ENCODE measurements around the gene ARL15.
A peak's percentile ranks its signal among the peaks of the same experiment; 100 is the strongest.

Gene ARL15

DNA sequence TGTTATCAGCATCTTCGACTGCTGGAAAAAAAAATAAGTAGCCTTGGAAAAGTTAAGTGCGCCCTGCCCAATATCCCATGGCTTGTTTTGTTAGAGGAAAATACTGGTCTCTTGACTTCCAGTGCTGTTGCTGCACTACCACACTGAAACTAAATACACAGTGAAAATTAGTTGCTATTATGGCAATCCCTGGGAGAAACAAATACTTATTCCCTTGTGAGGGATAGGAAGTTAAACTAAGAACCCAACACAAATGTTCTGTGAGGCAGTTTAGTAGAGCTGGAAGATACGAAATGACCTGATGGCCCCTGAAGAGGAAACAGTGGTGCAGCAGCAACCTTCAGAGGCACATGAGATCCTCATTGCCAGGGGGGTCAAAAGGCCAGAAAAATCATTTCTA is 164.0 kb downstream of the ARL15 start:
- DNase-seq: no peak

DNA sequence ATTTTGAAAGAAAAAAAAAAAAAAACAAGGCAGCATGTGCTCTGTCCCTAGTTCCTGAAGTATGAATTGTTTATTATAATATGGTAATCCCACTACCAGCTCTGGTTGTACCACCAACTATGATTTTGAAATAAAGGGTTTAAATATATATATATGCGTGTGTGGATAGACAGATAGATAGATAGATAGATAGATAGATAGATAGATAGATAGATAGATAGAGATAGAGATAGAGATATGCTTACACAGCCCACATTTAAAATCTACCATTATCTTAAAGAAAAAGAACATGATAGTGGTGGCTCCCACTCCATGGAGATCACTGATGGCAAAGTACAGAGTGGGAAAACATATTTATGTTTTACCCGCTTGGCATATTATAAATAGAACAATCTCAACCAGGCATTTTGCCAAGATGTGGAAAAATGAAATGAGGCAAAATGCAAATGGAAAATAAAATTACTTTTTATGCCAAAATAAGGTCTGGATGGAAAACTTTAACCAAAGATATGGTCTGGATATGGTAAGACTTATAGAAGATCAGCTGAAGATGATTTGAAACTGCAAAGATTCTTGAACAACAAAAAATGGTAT is 170.0 kb downstream of the ARL15 start:
- no peak for DNase-seq

DNA sequence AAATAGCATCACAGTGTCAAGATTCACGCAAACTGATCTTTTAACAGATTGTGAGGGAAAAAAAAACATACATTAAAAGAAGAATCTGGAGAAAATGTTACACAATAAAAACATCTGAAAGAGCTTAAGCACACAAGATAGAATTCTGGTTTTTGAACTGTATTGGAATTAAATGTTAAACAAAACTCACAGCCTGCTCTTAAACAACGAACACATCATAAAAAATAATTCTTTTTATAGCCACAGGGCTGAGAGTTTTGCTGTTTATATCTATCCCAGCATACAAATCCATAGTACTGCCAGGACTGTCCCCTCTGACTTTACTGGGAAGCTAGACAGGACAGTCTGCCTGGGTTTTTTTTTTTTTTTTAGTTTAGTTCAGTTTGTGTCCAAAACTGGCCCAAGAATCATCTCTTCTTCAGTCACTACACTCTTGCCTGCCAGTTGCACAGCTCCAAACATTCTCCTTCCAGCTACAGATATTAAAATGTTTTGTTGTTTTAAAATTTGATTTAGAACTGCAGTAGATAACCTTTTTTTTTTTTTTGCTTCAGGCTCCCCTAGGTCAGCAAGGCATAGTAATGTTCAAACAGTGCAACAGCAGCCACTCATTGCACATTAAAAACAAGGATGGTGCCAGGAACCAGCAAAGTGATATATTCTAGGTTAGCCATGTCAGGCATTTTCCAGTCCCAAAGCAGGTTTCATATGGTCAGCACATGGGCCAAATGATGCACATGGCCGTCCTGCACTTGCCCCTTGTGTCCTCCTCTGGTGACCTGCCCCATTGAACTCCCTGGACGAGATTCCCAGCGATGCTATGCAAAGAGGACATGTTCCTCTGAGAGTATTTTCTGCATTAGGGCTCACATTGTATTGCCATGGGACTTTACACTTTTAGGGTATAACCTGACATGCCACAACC is 173.6 kb downstream of the ARL15 start:
- DNase-seq: no peak

DNA sequence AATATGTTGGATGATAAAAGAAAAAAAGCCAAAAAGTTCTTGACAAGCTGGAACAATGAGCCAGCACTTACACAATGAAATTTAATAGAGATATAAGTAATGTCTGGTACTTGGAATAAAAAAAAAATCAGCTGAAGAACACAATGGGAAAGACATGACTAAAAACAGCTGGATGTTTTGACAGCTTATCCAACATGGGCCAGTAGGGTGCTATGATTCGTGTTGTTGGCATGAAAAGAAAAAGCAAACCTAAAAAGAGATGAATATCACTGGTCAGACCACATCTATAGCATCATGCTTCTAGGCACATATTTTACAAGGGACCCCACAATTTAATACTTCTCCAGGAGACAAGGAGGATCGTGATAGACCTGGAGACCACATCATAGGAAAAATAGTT is 175.3 kb downstream of the ARL15 start:
- DNase-seq: no peak

DNA sequence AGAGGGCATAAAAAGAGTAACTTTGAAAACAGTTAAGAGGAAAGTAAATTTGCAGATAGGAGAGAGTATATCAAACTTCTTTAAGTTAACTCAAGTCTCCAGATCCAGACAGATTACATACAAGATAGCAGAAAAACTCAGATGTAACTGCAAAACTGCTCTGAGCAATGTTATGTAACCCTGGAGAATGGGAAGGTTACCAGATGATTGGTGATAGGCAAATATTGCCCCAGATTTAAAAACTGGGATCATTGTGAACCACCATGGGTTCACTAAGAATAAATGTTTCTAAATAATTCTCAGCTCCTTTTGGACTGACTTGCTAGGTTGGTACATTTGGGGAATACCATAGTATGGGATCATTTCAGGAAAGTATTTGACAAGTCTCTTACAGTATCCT is 176.5 kb downstream of the ARL15 start:
- no peak for DNase-seq

DNA sequence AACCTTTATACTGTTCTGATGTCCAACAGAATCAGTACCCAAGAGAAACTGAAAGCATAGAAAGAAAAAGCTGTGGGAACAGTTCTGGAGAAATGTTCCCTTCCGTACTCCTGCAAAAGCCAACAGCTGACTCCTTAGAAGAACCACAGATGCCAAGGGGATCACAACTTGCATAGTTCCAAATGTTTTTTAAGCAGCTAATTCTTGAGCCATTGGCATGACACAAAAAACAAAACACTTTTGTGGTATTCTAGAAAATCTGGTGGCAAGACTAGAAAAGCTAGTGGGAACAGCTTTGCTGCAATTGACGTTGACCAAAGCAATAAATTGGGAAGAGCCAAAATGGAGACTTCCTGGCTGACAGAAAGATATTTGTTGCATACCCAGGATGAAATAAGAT is 189.9 kb downstream of the ARL15 start:
- DNase-seq: no peak

DNA sequence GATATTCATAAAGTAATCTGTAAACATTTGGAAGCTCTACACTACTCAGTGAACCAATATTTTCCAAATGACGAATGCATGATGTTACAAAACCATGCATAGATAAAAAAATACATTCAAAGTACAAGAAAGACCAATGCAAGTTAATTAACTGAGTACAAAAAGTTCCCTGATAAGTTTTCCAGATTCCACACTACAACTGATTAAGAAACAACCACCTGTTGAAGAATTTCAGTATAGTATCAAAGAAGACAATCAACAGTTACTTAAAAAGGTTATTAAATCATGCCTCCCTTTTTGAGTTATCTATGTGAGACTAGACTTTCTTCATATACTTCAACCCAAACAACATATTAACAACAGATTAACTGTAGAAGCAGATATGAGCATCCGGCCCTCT is 192.4 kb downstream of the ARL15 start:
- DNase-seq: no peak

DNA sequence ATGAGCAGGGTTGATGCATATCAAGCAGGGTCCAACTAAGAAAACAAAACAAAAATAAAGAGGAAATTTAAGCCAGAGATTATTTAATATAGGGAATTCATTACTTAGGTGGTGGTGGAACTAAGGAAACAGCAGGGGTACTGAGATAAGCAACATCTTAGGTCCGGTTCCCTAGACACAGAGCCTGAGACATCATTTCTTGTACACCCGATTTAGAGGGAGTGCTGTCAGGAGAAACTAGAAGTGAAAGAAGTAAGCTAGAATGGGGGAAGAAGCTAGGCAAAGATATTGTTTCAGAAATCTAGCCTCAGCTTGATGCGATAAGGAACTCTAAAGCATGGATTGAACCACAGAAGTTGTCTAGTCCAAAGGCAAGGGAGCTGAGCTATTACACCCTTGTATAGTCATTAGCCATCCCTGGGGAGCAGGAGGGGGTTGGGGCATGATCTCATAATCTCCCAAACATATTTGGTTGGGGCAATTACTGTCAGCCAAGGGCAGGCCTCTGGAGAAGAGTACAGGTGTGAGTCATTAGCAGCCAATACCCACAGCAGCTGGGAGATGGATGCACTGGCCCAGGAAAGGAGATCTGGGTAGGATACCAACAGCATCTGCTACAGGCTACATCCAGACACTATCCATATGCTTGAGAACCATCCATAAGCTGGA is 194.5 kb downstream of the ARL15 start:
- DNase-seq: no peak

DNA sequence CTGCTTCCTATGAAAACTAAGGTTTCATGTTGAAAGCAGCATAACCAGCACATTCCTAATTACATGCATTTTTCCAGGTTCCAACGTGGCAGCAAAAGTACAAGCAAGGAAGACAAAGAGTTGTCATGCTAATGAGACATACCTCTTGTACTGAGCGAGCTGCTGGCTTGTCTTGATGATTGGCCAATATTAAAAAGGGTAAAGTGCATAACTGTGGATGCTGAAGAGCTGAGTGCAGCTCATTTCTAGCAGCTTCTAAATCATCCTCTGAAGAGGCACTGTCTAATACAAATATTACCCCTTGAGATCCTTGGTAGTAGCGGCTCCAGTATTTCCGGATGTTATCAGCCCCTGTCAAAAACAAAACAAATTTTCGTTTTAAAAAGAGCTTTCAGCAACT is 197.3 kb downstream of the ARL15 start:
- DNase-seq: no peak

DNA sequence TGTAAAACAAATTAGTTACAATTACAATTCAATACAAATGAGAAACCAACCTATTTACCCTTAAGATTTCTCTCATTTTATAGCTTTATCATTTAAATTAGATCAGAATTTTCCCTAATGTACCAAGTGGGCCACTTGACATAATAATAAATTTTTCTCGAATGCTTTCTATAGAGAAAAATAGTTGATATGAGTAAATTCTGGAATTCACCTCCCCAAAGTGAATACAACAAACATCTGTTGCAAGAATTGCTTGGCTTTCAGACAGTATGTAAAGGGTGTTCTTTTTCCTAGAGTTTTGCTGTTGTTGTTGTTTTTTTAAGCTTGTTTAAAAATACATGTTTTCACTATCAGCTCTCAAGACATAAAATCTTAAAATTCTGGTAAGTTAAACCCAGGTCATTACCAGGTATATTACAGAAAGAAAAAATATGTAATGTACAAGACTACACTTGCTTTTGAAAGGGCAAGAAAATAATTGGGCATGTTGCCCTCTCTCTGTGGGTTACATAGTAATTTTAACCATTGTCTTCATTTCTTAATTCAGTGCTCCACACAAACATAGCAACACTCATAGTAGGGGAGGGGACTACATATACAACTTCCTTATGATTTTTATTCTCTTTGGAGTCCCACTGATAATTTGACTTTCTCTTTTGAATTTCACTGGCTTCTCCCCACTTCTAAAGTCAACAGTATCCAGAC is 200.6 kb downstream of the ARL15 start:
- no peak for DNase-seq

DNA sequence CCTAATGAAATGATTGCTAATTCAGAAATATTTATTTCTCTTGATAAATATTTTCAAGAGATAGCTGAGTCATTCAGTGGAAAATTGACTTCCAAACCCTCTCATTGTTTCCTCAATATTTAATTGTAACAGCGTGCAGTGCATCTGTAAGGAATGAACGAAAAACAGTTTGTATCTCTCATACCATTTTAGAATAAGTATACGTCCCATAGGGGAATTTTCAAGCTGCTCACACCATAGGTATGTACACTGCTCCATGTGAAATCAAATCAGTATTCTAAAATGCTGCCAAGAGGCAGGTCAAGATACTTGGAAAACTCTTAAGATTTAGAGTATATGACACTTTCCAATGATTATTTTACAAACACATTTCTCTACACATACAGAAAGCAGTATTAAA is 202.2 kb downstream of the ARL15 start:
- no peak for DNase-seq

DNA sequence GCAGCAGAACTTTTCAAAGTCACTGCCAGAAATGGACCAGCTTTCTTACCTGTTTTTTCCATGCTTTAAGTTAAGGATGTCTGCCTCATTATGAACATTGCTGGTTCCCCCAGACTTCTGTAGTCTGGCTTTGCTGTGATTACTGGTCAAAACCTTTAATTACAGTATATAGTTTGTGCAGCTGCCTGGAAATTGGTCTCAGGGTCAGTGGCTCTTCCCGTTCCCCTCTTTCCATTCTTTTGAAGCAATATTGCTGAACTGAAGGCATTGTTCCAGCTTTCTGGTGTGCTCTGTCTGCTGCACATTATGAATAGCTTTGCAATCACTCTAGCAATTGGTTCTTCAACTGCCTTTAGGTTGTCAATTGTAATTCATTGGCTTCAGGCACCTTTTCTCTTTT is 206.5 kb downstream of the ARL15 start:
- no peak for DNase-seq

DNA sequence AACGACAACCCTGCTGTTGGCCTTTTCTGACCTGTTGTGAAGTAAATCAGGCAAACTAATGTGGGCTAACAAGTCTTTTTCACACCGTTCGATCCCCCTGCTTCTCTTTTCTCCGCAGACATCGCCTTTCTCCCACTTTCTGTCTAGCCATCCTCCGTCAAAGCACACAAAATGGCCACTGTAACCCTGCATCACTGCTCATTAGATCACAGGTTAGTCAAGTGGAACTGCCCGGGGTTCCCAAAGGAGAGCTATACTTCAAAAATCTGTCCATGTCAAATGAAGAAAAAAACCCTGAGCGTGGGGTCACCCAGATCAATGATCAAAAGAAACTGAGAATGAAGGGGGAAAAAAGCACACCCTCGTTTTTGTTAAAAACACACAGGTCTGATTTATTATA is 212.1 kb downstream of the ARL15 start:
- DNase-seq: no peak

DNA sequence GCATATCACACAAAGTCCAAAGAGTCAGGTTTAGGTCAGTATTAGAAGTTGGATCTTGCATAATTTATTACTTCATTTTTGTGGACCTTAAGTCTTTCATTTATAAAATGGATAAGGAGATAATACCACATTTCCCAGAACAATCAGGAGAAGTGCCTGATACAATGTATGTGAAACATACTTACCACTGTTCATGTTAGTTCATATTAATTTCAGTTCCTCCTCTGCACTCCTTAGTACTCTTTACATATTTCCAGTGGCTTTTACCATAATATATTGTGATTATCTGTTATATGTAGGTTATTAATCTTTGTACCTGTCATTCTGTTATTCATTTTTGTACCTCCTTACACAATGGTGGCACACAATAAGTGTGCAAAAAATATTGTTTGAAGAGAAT is 214.4 kb downstream of the ARL15 start:
- DNase-seq: no peak

DNA sequence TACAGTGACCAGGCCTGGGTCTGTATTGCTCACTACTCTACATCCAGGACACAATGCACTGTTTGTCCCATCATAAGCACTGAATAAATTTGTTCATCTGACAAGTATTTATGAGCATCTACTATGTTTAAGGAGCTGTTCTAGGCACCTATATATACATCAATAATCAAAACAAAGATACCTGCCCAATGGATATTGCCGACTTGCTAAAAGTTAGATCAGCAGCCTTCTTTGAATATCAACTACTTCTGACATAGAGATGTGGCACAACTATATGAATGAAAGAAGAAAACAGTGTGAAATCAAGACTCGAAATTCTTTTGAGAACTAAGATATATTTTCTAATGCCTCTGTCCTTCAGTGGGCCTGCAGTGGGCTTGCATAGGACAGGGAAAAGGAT is 215.7 kb downstream of the ARL15 start:
- DNase-seq: no peak

DNA sequence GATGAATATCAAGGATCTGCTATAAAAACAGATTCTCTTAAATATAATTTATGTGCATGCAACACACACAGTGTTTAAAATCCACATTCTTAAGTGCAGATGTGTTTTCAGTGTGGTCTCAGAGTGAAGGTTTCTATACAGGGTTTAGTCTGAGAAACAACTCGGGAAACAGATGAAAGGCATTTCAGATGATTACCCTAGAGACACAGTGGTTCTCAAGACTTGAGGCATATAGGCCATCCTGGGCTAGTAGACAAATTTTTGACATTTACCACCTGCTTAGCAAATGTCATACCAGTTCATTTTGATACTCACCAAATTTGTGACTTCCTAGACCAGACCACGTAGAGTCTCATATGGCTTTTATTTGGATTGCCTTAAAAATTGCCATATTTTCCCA is 216.5 kb downstream of the ARL15 start:
- no peak for DNase-seq

DNA sequence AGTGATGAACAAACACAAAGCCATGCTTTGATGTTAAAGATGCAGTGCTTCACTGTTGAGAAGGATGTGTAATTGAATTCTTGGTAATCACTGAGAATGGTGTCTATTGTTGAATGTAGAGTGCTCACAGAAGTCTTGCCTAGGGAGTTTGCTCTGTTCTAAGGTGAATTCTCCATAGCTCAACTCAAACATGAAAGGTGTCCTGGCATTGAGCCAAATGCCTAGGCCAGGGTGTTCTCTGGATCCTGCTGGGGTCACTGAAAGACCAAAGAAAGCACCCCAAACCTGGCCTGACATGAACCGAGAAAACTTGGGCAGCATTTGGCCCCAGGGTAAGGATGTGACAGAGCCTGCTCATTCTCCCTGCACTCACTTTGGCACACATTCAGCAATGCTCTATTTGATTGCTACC is 217.3 kb downstream of the ARL15 start:
- DNase-seq: no peak

DNA sequence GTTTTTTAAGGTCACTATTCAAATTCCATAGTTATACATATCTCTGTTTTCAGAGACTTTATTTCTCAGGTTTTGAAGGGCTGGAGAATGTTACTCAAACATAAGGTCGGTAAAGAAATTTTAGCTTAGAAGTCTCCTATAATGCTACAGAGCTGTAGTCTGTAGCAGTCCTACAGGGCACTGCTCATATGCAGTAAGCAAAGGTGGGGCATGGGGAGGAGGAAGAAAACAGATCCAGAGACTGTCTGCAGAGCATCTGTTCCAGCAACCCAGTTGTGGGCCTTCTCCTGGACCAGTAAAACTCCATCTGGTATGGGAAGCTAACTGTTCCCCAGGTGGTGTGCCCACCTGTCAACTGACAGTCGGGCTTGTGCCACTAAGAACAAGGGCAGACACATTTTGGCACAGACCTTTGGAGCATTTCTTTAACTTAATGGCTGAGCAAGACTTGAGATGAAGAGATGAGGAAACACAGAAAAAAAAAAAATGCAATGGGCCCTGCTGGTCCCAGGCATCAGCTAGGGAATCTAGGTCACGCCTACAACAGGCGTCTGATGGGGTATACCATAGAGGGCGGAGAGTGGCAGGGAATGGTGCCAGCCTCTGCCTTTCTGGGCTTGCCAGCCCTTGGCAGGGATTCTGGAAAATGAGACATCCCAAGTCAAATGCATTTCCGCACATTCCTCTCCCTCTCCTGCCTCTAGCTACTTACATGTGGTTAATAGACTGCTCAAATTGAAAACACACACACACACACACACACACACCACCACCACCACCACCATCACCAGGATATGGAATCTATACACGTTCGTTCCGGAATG is 218.9 kb downstream of the ARL15 start:
- DNase-seq: no peak

DNA sequence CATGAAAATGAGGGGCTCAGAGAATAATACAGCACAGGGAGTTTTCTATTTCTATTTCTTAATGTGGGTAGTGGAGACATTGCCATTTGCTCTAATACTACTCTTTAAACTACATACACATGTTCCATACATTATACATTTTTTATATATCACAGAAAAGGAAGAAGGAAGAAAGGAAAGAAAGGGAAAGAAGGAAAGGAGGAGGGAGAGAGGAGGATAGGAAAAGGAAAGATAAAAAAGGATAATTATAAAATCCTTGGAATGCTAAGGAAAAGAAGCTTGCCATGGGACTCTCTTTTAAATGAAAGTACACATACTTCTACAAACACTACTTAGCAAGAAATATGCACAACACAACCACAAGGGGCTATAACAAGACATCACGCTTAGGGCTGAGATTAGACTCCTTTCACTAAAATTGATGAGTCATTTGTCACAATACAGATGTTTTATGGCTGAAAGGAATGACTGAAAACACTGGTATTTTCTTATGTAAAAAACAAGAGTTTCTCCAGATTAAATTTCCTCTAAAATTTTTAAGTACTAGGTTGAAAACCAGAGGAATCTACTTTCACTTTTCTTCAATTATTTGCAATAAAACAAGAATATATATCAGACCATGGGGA is 219.8 kb downstream of the ARL15 start:
- DNase-seq: peak; percentile 3

DNA sequence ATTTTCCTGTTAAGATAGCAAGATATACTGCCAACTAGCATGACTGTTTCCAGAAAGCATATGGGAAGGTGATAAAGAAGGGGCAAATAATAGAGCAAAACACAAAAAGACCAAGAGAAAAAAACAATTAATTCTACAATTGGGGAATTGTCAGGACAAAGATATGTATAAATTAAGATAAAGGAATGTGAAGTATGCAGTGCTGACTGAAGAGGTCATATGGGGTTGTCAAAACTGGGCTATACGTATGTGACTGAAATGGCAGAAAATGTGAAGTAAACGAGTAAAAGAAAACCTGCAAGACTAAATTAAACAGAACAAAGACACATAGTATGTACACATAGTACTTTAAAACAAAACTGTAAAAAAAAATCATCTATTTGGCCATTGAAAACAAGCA is 222.3 kb downstream of the ARL15 start:
- DNase-seq: peak; percentile 28

DNA sequence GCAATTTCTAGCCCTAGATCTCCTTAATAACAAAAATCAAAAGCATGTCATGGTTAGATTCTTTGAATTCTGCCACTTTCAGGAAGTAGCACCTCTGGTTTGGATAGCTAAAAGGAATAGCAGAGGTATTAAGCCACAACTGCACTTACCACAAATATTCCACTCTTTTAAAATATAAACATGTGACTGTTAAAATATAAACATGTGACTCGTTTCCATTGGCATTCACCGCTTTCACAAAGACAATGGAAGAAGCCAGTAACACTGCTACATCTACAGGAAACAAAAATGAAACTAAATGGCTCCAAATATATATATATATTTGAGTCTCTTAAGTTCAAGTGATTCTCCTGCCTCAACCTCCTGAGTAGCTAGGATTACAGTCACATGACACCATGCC is 222.9 kb downstream of the ARL15 start:
- peak; percentile 88 for DNase-seq

DNA sequence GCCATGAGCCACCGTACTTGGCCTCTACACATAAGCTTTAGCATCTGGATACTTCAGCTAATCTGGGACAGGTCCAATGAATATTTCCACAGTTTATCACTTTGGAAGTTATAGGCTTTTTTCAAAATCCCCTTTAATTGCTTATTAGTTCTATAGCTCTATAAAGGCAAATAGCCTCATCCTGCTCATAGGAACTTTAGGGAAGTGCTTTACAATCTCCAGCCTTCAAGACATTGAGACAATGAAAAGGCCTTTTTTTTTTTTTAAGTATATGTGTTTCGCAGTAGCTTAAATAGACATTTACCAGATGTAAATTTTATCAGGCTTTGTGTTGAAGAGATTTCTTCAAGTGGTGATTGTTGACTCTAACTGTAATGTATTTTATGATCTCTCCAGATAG is 224.2 kb downstream of the ARL15 start:
- DNase-seq: no peak
